B cell (primary cell): ENCODE results near the gene STBD1.

Experiments used
- EZH2 ChIP-seq: IDR thresholded peaks from 2 replicates; pipeline ENCODE4 v1.6.1; 2012; ENCODE audit warnings: borderline replicate concordance, low read depth, mild to moderate bottlenecking, moderate library complexity, low read length; ENCODE audit not compliant: insufficient read depth, poor library complexity, severe bottlenecking
- TF ChIP-seq, protein P1 (sequence below): fragments of 200-600 bp; IDR thresholded peaks from one replicate; pipeline ENCODE4 v1.8.0; 2022; ENCODE audit warnings: antibody characterized with exemption, mild to moderate bottlenecking

GRCh38 chr4:76313547-76313946 is 7.0 kb downstream of the STBD1 start:
- TF ChIP-seq, protein P1, sequence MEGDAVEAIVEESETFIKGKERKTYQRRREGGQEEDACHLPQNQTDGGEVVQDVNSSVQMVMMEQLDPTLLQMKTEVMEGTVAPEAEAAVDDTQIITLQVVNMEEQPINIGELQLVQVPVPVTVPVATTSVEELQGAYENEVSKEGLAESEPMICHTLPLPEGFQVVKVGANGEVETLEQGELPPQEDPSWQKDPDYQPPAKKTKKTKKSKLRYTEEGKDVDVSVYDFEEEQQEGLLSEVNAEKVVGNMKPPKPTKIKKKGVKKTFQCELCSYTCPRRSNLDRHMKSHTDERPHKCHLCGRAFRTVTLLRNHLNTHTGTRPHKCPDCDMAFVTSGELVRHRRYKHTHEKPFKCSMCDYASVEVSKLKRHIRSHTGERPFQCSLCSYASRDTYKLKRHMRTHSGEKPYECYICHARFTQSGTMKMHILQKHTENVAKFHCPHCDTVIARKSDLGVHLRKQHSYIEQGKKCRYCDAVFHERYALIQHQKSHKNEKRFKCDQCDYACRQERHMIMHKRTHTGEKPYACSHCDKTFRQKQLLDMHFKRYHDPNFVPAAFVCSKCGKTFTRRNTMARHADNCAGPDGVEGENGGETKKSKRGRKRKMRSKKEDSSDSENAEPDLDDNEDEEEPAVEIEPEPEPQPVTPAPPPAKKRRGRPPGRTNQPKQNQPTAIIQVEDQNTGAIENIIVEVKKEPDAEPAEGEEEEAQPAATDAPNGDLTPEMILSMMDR: no peak
- TF ChIP-seq EZH2: no peak
